KOPT-K1 (cell line): ENCODE results near the gene ENOX1.

Experiments
- H3K27ac ChIP-seq: fragments of 200-600 bp; sonication (generic); 2 replicates; pipeline ENCODE4 v1.5.1; 2016; ENCODE audit warnings: antibody characterized with exemption, mild to moderate bottlenecking, low read depth, low read length; ENCODE audit not compliant: poor library complexity, severe bottlenecking
- H3K36me3 ChIP-seq: fragments of 200-600 bp; sonication (generic); 2 replicates; pipeline ENCODE4 v1.5.1; 2017; ENCODE audit warnings: antibody characterized with exemption, mild to moderate bottlenecking, low read length, moderate library complexity; ENCODE audit not compliant: insufficient read depth
- H3K9me3 ChIP-seq: fragments of 200-600 bp; sonication (generic); 2 replicates; pipeline ENCODE4 v1.5.1; 2017; ENCODE audit warnings: antibody characterized with exemption, low read length, mild to moderate bottlenecking; ENCODE audit not compliant: insufficient read depth, poor library complexity, severe bottlenecking

The ENOX1 gene

GRCh38 chr13:43512221-43512620 is 274.6 kb downstream of the ENOX1 start:
- H3K36me3 ChIP-seq = no peaks in the 10 kb centered on the region
- H3K9me3 ChIP-seq = no peaks in the 10 kb centered on the region
- no peak overlapping the region for H3K27ac ChIP-seq

DNA sequence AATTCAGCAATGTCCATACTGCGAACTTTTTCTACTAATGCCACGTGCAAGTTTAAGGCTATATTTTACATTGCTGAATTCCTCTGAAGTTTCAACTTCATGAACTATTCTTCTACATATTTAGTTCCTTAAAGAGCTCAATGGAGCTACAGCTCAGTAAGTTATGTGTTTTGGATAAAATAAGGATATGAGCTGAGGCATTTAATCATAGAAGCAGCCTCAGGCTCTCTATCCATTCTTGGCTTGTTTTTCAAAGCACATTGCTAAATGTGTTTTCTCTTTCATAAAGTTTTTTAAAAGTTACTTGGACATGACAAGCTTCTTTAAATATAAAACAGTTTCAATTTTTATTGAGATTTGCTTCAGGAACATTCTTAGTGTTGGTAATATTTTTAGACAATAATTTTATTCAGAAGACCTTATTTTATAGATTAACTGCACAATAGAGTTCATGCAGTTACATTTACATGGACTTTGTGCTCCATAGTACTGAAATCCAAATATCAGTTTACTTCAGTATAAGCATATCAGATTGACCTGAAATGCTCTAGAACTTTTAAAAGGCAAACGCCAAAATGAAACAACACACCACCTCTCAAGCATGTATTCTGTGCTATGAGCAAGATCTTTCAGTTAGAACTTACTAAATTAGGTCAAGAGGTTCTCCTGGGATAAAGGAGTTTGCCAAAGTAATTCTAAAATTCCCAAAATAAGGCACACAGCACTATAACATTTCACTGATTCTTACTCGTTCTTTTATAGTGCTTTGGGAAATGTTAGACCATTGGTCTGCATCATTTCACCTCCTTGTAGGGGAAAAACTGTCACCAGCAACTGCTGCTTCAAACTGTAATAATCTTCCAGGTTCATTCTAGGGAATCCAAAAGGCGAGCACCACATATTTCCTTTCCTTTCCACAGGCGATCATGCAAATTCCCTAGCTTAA is 275.5 kb downstream of the ENOX1 start:
- no peaks in the 10 kb centered on the region for H3K9me3 ChIP-seq
- no peak overlapping the region for H3K27ac ChIP-seq
- H3K36me3 ChIP-seq = no peaks in the 10 kb centered on the region

GRCh38 chr13:43495732-43496131 is 291.0 kb downstream of the ENOX1 start:
- Histone ChIP-seq H3K36me3 (no peaks in the 10 kb centered on the region), H3K9me3 (no peaks in the 10 kb centered on the region), H3K27ac (no peak overlapping the region)

- no peaks in the 10 kb centered on the region for H3K36me3 ChIP-seq
Measured at GRCh38 chr13:43494206-43494605, 292.6 kb downstream of the ENOX1 start.

DNA sequence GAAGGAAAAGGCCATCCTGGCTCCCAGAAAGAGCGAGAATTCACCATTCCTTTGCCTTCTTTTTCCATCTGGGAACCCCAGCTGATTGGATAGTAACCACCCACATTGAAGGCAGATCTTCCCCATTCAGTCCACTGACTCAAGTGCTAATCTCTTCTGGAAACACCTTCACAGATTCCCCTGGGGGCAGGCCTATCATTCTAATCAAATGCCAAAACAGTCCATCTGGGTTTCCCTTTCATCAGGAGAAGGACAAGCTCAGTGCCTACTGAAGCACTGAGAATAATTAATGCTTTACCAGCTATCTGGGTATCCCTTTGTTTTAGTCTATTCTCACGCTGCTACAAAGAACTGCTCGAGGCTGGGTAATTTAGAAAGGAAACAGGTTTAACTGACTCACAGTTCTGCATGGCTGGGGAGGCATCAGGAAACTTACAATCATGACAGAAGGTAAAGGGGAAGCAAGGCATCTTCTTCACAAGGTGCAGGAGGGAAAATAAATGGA is 293.2 kb downstream of the ENOX1 start:
- no peaks in the 10 kb centered on the region for H3K36me3 ChIP-seq
- H3K9me3 ChIP-seq = no peaks in the 10 kb centered on the region
- H3K27ac ChIP-seq = no peak overlapping the region

More at GRCh38 chr13:43494206-43494605, 292.6 kb downstream of the ENOX1 start:
- no peaks in the 10 kb centered on the region for H3K9me3 ChIP-seq
- H3K27ac ChIP-seq = no peak overlapping the region

- Histone ChIP-seq H3K36me3 (no peaks in the 10 kb centered on the region), H3K27ac (no peak overlapping the region), H3K9me3 (no peaks in the 10 kb centered on the region)
Measured at GRCh38 chr13:43492745-43493144, 294.0 kb downstream of the ENOX1 start.

- no peaks in the 10 kb centered on the region for H3K9me3 ChIP-seq
- H3K27ac ChIP-seq = no peak overlapping the region
- H3K36me3 ChIP-seq = no peaks in the 10 kb centered on the region
Measured at GRCh38 chr13:43492311-43492710, 294.5 kb downstream of the ENOX1 start.

GRCh38 chr13:43489233-43489632 is 297.5 kb downstream of the ENOX1 start:
- Histone ChIP-seq H3K36me3 (no peaks in the 10 kb centered on the region), H3K9me3 (no peaks in the 10 kb centered on the region), H3K27ac (no peak overlapping the region)

- Histone ChIP-seq H3K36me3 (no peaks in the 10 kb centered on the region), H3K9me3 (no peaks in the 10 kb centered on the region), H3K27ac (no peak overlapping the region)
Measured at GRCh38 chr13:43487885-43488284, 298.9 kb downstream of the ENOX1 start.

GRCh38 chr13:43487461-43487860 is 299.3 kb downstream of the ENOX1 start:
- Histone ChIP-seq H3K9me3 (no peaks in the 10 kb centered on the region), H3K36me3 (no peaks in the 10 kb centered on the region), H3K27ac (no peak overlapping the region)

GRCh38 chr13:43484432-43485225 is 302.1 kb downstream of the ENOX1 start:
- Histone ChIP-seq H3K9me3 (no peaks in the 10 kb centered on the region), H3K36me3 (no peaks in the 10 kb centered on the region), H3K27ac (no peak overlapping the region)

DNA sequence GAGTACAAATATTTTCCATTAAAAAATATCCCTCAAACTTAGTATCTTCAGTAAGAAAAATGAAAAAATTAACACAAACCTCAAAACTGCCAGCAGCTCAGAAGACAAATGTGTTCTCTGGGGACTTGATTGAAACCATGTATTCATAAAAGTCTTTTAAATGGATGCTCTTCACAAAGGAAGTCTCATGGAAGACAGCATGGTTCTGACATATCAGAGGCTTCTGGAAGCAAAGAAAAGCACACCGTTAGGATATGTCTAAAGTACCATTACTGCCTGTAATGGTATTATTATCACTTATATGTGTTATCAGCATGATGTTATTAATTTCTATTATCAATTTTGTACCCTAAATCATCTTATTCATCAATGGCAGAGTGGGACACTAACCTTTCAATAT is 302.8 kb downstream of the ENOX1 start:
- Histone ChIP-seq H3K27ac (no peak overlapping the region), H3K9me3 (no peaks in the 10 kb centered on the region), H3K36me3 (no peaks in the 10 kb centered on the region)

DNA sequence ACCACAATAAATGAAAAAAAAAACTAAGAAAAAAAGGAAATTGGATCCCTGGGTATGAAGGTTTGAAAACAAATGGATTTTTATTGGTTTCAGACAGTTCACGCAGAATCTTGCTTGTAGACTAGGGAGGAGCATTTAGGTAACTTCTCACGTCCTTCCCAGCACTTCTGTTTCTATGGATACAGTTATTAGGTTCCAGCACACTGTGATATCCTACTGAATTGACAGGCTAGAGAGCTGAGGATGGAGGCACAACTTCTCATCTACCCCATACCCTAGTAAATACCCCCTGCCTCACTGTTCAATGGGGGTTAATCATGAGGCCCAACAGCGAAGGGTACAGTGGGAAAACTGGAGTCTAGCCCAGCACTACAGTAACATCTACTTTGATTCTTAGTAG is 304.1 kb downstream of the ENOX1 start:
- Histone ChIP-seq H3K9me3 (no peaks in the 10 kb centered on the region), H3K36me3 (no peaks in the 10 kb centered on the region), H3K27ac (no peak overlapping the region)

DNA sequence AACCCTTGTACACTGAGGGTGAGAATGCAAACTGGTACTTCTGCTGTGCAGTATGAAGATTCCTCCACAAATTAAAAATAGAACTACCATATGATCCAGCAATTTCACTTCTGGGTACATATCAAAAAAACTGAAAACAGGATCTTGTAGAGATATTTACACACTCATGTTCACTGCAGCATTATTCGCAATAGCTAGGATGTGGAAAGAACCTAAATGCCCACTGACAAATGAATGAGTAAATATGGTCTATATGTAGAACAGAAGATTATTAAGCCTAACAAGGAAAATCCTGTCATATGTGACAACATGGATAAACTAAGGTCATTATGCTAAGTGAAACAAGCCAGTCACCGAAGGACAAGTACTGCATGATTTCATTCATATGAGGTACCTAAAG is 304.7 kb downstream of the ENOX1 start:
- no peak overlapping the region for H3K27ac ChIP-seq
- H3K36me3 ChIP-seq = no peaks in the 10 kb centered on the region
- H3K9me3 ChIP-seq = no peaks in the 10 kb centered on the region

DNA sequence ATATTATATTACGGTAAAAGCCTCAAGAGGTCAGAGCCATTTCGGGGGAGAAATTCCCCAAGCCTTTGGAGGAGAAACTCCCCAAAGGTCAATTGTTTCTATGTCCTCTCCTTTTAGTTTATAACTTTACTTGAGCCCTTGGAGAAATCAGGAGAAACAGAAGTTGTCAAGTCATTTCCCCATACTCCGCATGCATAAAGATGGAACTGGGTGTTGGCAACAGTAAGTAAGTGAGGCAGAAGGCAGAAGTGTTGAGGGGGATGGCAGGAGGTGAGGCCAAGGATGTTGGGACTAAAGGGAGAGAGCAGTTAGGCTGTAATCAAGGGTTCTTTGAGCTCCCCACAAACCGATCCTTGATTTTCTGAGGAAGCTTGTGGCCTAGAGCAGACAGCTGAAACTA is 307.9 kb downstream of the ENOX1 start:
- H3K36me3 ChIP-seq = no peaks in the 10 kb centered on the region
- no peak overlapping the region for H3K27ac ChIP-seq

More for the DNA sequence above, 307.9 kb downstream of the ENOX1 start:
- no peaks in the 10 kb centered on the region for H3K9me3 ChIP-seq
